ENCODE data around the gene ANP32A.

GRCh38 chr15:68798346-68799094 is 22.2 kb downstream of the ANP32A start:
- no peak for TF ChIP-seq CTCF (IDR thresholded peaks at IDR 0.05)
- TF ChIP-seq POLR2A (IDR thresholded peaks at IDR 0.05): no peak
